NCI-H2196 treated with DMSO at 0.1 percent for 48 hours (cell line): Measurements from ENCODE around the gene ST6GALNAC4.

Experiments used
- DNase-seq: peaks from one replicate; lab custom pipeline; 2025; ENCODE audit not compliant: unreplicated experiment; lab: John Stamatoyannopoulos, UW

ST6GALNAC4 gene

DNA sequence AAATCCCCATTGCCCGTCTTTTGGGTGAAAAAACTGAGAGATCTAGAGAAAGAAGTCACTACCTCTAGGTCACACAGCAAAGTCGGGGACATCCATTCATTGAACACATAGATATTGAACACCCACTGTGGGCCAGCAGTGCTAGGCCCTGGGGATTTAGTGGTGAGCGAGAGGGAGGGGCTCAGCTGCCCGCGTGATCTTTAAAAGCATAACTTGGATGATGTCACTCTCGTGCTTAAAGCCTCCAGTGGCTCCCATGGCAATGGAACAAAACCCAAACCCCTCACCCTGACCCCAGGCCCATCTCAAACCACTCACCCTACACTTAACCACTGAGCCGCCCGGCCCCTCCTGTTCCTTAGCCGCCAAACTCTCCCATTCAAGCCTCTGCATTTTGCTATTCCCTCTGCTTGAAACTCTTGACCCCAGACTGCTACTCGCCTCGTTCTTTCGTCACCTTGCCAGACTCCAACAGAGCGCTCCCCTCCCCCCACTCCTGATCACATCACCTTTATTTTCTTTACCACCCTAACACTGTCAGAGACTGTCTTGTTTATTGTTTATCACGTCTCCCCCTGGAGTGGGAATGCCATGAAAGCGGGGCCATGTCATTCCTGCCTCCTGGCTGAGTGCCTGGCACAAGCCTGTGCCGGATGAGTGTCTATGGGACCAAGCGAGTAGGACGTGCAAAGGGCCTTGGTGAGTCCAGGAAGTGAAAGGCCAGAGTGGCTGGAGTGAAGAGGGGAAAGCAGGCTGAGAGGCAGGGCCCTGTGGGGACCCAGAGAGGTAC lies 14.4 kb upstream of the ST6GALNAC4 start:
- peak; percentile 78 for DNase-seq

- peak; percentile 74 for DNase-seq
Observed at GRCh38 chr9:127930231-127931091, 13.6 kb upstream of the ST6GALNAC4 start, which contains the start of gene PIP5KL1. Gene PIP5KL1 (minus strand): TSS chr9:127930777. CDS start chr9:127930752, 25 bp downstream.

- no peak for DNase-seq
Observed at GRCh38 chr9:127929625-127929979, 12.8 kb upstream of the ST6GALNAC4 start.

DNA sequence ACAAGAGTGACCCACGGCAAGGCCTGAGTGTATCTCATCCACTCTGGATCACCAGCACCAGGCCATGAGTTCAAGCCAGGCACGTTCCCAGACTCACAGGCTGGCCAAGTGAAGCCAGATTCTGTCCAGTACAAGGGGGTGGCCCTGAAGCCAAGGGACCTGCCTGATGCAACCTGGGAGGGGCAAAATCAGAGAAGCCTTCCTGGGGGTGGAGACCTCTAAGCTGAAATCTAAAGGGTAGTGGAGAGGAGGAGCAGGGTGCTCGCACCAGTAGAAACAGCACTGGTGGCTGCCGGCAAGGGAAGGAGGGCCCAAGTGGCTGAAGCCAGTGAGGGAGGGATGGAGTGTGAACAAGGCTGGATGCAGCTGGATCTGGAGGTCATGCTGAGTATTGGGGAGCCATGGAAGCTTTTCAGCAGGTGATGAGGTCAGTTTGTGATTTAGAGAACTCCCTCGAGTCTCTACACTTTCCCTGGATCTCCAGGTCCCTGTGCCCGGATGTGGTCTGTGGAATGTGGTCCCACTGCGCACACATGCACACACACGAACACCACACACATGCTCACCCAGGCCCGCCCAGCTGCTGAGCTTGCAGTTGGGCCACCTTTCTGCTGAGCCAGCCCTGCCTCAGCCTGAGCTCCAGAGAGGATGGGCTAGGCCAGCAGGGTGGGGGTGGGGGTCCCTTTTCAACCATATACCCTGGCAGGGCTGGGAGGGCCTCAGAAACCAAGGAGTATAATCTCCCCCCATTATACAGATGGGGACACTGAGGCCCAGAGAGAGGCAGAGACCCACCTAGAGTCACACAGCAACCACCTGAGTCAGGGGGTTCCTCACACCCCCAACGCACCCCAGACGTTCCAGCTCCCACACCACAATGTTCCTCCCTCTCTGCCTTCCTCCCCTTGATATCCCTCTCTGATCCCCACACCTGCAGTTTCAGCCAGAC lies 12.1 kb upstream of the ST6GALNAC4 start:
- no peak for DNase-seq

DNA sequence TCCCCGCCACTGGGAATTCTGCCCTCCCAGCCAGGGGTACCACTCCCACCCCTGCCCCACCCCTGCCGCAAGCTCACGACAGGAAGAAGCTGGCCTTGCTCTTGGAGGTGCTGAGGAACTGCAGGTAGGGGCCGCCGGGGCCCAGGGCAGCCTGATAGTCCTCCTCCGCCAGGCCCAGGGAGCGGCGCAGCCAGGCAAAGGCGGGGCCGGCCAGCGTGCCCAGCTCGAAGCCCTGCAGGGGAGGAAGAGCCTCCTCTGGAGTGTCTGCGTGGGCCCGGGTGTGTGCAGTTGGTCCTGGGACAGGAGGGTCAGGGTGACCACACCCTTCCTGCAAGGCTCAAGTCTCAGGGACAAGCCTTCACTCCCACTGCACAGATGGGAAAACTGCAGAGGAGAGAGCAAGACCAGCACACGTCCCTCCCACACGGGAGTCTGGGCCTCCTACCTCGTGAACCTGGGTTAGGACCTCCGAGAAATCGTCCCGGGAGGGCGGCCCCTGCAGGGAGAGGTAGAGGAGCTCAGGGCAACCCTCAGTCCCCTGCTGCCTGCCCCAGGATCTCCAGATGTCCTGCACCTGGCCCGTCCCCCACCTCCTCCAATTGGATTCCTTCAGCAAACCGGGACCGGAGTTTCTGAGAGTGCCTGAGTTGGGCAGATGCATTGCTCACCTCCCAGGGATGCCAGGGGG lies 11.3 kb upstream of the ST6GALNAC4 start:
- DNase-seq: no peak

DNA sequence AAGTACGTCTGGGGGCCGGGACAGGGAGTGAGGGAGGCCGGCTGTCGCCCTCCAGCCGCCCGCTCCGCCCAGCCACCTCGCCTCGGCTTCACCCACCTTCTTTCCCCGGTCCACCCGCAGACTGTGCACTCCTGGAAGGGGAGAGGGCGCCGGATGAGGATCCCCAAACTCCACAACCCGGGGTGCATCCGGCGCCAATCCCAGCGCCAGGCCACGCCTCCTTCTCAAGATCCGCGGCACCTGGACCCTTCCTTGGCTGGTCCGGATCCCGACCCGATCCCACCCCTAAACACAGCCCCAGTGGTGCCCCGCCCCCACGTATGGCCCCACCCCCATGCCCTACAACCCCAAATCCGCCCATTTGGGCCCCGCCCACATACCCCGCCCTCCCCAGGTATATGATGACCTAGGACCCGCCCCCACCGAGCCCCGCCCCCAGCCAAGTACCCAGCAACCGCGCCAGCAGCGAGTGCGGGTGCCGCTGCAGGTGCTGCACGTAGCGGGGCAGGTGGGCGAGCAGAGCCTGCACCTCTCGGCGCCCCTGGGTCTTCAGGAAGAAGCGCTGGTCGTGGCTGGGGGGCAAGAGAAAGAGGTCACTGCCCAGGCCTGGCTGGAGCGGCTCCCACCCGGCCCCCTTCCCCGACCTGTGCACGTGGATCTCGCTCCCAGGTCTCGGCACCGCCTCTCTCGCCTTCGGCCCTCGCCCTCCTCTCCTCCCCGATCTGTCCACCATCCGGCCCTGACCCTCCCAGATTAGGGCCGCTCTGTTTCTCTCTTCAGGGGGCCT lies 10.6 kb upstream of the ST6GALNAC4 start:
- DNase-seq: no peak

- no peak for DNase-seq
Observed at GRCh38 chr9:127926906-127927200, 10.0 kb upstream of the ST6GALNAC4 start.

DNA sequence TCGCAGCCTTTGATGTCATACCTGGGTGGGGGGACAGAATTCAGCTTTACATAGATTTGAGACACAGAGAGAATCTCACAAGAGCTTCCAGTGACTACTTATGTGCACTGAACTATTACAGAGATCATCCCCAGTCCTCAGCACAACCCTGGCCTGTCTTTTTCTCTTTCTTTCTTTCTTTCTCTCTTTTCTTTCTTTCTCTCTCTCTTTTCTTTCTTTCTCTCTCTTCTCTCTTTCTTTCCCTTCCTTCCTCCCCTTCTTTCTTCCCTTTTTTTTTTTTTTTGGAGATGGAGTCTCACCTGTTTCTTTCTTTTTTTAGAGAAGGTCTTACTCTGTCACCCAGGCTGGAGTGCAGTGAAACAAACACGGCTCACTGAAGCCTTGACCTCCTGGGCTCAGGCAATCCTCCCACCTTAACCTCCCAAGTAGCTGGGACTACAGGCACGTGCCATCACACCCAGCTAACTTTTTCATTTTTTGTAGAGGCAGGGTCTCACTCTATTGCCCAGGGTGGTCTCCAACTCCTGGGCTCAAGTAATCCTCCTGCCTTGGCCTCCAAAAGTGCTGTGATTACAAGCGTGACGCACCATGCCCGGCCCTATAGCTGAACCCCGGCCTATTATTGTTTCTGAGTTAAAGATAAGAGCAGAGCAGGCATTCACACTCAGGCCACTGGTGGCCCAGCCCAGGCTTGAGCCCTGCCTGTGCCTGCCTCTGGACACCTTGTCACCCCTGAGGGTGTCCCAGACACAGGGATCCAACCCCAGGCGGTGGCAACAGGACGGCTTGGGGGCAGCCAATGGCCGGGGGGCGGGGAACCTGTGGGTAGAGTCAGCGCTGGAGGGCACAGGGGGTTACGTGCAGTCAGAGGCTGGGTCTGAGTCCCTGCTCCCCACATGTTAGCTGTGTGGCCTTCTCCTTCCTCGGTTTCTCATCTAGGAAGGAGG lies 9.4 kb upstream of the ST6GALNAC4 start:
- no peak for DNase-seq

- no peak for DNase-seq
Observed at GRCh38 chr9:127924736-127925444, 8.0 kb upstream of the ST6GALNAC4 start.

GRCh38 chr9:127923771-127924170 lies 6.9 kb upstream of the ST6GALNAC4 start:
- no peak for DNase-seq

DNA sequence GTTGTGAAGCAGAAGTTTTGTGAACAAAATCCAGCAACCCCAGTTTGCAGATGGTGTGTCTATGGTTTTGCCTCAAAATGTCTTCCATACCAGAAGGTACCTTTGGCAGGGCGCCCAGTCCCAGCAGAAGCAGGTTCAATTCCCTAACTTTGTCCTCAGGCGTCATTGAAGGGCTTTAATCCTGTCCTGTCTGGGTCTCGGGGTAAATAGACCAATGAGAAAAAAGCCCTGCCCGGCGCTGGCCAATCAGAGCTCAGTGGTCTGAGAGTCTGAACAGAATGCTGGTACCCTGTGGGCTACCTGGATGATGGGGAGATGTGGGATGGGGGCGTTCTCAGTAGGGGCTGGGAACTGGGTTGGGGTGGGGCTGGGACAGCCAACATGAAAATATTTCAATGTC lies 6.2 kb upstream of the ST6GALNAC4 start:
- DNase-seq: no peak

GRCh38 chr9:127921557-127922120 lies 4.8 kb upstream of the ST6GALNAC4 start:
- peak; percentile 36 for DNase-seq

DNA sequence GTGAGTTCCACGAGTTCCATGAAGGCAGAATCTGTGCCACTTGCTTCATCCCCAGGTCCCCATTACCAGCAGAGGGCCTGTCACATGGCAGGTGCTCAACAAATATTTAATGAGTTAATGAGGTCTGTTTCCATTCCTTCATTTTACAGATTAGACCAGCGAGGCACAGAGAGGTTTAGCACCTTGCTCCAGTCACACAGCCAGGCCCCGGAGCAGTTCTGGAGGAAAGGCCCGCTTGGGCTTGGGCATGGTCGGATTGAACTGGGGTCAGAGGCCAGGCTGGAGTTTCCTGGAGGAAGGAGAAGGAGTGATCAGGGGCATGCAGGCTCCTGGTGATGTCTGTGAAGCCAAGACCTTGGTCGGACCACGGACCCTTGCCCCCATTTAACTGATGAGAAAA lies 4.0 kb upstream of the ST6GALNAC4 start:
- no peak for DNase-seq

DNA sequence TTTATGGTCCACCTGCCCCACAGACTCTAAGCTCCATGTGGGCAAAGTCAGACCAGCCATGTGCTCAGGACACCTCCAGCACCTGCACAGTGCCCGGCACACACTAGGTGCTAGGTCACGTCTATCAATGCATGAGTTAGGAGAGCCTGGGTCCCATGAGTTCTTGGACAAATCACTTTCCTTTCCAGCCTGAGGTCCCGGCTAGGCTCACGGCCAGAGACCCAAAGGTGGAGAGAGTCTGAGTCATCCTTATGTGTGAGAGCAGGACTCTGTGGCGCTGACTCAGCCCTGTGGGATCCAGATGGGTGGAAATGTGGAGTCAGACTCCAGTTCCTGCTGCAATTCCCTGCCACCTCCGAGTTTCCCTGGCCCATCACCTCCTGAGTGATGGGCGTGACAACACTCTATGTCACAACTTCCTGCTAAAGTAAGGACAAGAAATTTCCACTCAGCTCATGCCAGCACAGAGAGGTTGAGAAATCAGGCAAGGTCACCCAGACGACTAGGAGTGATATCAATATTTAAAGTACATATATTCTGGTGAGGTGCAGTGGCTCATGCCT lies 2.5 kb upstream of the ST6GALNAC4 start:
- DNase-seq: no peak

GRCh38 chr9:127918183-127919107 lies 1.6 kb upstream of the ST6GALNAC4 start:
- no peak for DNase-seq

DNA sequence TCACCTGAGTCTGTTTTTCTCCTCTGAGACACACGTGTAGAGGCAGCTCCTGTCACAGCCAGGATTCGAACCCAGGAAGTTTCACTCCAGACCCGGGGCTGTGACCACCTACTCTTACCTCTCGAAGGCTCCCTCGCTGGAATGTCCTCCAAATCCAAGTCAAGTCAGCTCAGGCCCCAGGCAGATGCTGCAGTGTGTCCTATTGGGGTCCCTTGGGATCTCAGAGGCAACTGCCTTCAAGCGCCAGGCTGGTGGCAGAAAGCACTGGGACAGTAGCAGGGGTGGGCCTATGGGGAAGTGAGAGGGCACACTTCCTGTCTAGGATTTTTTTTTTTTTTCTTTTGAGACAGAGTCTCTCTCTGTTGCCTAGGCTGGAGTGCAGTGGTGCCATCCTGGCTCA lies 762 bp upstream of the ST6GALNAC4 start:
- DNase-seq: no peak
